ENCODE data around the gene FOXA2. TPM values are rescaled to one million over a fixed set of nuclear protein-coding genes. Genes with fewer than 3 reads are reported as not detected.
"Not testable (repeated sequence)": the region's sequence is repeated elsewhere in the genome, so short reads cannot be mapped to it uniquely, and the experiment has no call there.

Gene FOXA2
- total RNA-seq, 2 donors from 2014 or later: 86.7 to 123 TPM

- no peak for DNase-seq
- Mint-ChIP-seq H3K9me3 (peaks cover 10% of the 10 kb centered on the region), H3K27me3 (ENCODE audit: insufficient read depth) (peaks cover 44% of the 10 kb centered on the region), H3K27ac (peak overlapping the region; percentile 19), H3K4me3 (no peak overlapping the region), H3K36me3 (ENCODE audit: low read depth) (peaks cover 4% of the 10 kb centered on the region), H3K4me1 (peaks cover 41% of the 10 kb centered on the region)
- no peak overlapping the region for H3K27ac ChIP-seq (ENCODE audit: low read depth, low read length)
- H3K27me3 ChIP-seq (ENCODE audit: control insufficient read depth, insufficient read depth, low read length, poor library complexity, severe bottlenecking): peaks cover 32% of the 10 kb centered on the region
- 66 to 74% methylated on average over 6 to 8 of the region's 8 CpGs for WGBS, 2 experiments (ENCODE audit: insufficient coverage in 1 of 2, insufficient read length in 1 of 2)
- no peak overlapping the region for H3K9ac ChIP-seq (ENCODE audit: extremely low read depth, low read length, poor library complexity, severe bottlenecking)
- TF ChIP-seq, protein P1, sequence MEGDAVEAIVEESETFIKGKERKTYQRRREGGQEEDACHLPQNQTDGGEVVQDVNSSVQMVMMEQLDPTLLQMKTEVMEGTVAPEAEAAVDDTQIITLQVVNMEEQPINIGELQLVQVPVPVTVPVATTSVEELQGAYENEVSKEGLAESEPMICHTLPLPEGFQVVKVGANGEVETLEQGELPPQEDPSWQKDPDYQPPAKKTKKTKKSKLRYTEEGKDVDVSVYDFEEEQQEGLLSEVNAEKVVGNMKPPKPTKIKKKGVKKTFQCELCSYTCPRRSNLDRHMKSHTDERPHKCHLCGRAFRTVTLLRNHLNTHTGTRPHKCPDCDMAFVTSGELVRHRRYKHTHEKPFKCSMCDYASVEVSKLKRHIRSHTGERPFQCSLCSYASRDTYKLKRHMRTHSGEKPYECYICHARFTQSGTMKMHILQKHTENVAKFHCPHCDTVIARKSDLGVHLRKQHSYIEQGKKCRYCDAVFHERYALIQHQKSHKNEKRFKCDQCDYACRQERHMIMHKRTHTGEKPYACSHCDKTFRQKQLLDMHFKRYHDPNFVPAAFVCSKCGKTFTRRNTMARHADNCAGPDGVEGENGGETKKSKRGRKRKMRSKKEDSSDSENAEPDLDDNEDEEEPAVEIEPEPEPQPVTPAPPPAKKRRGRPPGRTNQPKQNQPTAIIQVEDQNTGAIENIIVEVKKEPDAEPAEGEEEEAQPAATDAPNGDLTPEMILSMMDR (conservative IDR thresholded peaks at IDR 0.05): no peak
- peaks cover 7% of the 10 kb centered on the region for H3K36me3 ChIP-seq (ENCODE audit: control insufficient read depth, insufficient read depth, low read length)
- no peak overlapping the region for H3K4me3 ChIP-seq (ENCODE audit: low read length)
- peaks cover 2% of the 10 kb centered on the region for H3K4me1 ChIP-seq (ENCODE audit: control insufficient read depth, insufficient read depth, low read length)
- H3K9me3 ChIP-seq (ENCODE audit: control insufficient read depth, low read length): peaks cover 11% of the 10 kb centered on the region
Measured at GRCh38 chr20:22556565-22557056, 27.8 kb downstream of the FOXA2 start.

DNA sequence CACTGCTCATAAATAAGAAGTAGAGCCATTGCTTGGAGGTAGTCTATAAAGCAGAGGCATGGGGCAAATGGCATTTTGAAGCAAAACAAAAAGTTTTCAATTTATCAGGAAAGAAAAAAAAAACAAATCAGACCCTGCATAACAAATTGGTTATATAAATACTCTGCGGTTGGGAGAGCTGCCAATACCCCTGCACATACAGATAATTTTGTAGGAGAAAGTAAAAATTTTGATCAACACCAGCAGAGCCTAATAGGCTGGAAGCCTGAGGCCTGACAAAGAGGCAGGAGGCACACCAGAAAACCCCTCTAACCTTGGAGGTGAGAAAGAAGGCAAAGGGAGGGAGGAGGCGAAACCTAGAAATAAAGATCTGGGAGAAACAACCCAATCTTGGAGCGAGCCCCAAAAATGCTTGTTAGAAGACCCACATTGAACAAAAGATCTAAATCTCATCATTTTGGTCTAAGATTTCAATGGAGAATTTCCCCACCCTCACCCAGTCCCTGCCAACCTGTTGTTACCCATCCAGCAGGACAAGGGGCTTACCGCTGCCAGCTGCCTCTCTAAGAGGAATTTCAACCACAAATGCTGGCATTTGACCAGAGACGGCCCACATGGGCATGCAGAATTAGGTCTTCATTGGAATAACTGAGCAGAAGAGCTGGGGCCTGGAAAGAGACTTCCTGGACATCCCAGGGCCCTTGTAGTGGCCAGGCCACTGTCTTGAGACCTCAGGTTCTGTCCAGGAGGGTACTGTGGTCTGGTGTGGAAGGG is 28.4 kb downstream of the FOXA2 start:
- H3K36me3 Mint-ChIP-seq (ENCODE audit: low read depth): peaks cover 4% of the 10 kb centered on the region
- Histone ChIP-seq H3K27me3 (ENCODE audit: control insufficient read depth, insufficient read depth, low read length, poor library complexity, severe bottlenecking) (peaks cover 25% of the 10 kb centered on the region), H3K36me3 (ENCODE audit: control insufficient read depth, insufficient read depth, low read length) (peaks cover 6% of the 10 kb centered on the region), H3K4me1 (ENCODE audit: control insufficient read depth, insufficient read depth, low read length) (peaks cover 2% of the 10 kb centered on the region), H3K9ac (ENCODE audit: extremely low read depth, low read length, poor library complexity, severe bottlenecking) (no peak overlapping the region), H3K4me3 (ENCODE audit: low read length) (no peak overlapping the region), H3K9me3 (ENCODE audit: control insufficient read depth, low read length) (peaks cover 11% of the 10 kb centered on the region), H3K27ac (ENCODE audit: low read depth, low read length) (no peak overlapping the region)
- TF ChIP-seq, protein P1 (conservative IDR thresholded peaks at IDR 0.05): no peak
- DNase-seq: no peak
- 88 to 90% methylated on average over 2 to 5 of the region's 5 CpGs for WGBS, 2 experiments (ENCODE audit: insufficient coverage in 1 of 2, insufficient read length in 1 of 2)
- no peak overlapping the region for H3K4me3 Mint-ChIP-seq
- H3K4me1 Mint-ChIP-seq: peaks cover 38% of the 10 kb centered on the region
- peaks cover 10% of the 10 kb centered on the region for H3K9me3 Mint-ChIP-seq
- H3K27ac Mint-ChIP-seq: peak overlapping the region; percentile 19
- H3K27me3 Mint-ChIP-seq (ENCODE audit: insufficient read depth): peaks cover 39% of the 10 kb centered on the region

GRCh38 chr20:22554391-22554790 is 30.0 kb downstream of the FOXA2 start:
- Histone ChIP-seq H3K4me3 (ENCODE audit: low read length) (no peak overlapping the region), H3K9me3 (ENCODE audit: control insufficient read depth, low read length) (peaks cover 17% of the 10 kb centered on the region), H3K27ac (ENCODE audit: low read depth, low read length) (no peak overlapping the region), H3K9ac (ENCODE audit: extremely low read depth, low read length, poor library complexity, severe bottlenecking) (no peak overlapping the region), H3K27me3 (ENCODE audit: control insufficient read depth, insufficient read depth, low read length, poor library complexity, severe bottlenecking) (peaks cover 10% of the 10 kb centered on the region), H3K36me3 (ENCODE audit: control insufficient read depth, insufficient read depth, low read length) (no peaks in the 10 kb centered on the region), H3K4me1 (ENCODE audit: control insufficient read depth, insufficient read depth, low read length) (peaks cover 3% of the 10 kb centered on the region)
- no peak overlapping the region for H3K4me3 Mint-ChIP-seq
- H3K9me3 Mint-ChIP-seq: peaks cover 18% of the 10 kb centered on the region
- WGBS, 2 experiments (ENCODE audit: insufficient coverage in 1 of 2, insufficient read length in 1 of 2): 95% methylated on average over 2 of the region's 2 CpGs; no CpG with 5 or more reads in 1 of the 2 experiments
- peaks cover 41% of the 10 kb centered on the region for H3K4me1 Mint-ChIP-seq
- TF ChIP-seq, protein P1 (conservative IDR thresholded peaks at IDR 0.05): no peak
- no peak overlapping the region for H3K27ac Mint-ChIP-seq
- no peaks in the 10 kb centered on the region for H3K36me3 Mint-ChIP-seq (ENCODE audit: low read depth)
- no peak for DNase-seq
- H3K27me3 Mint-ChIP-seq (ENCODE audit: insufficient read depth): peaks cover 25% of the 10 kb centered on the region

DNA sequence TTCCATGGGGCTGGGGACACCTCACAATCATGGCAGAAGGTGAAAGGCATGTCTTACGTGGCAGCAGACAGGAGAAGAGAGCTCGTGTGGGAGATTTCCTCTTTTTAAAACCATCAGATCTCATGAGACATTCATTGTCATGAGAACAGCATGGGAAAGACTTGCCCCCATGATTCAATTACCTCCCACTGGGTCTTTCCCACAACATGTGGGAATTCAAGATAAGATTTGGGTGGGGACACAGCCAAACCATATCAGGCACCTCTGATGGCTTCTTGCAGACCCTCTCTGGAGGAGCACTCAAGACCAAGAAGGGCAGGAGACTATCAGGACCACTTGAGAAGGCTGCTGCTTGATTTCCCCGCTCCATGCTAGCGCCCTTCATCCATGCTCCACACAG is 33.9 kb downstream of the FOXA2 start:
- H3K9me3 Mint-ChIP-seq: peaks cover 29% of the 10 kb centered on the region
- not testable (repeated sequence) for H3K27ac ChIP-seq (ENCODE audit: low read depth, low read length); H3K4me3 Mint-ChIP-seq; H3K4me3 ChIP-seq (ENCODE audit: low read length); H3K36me3 ChIP-seq (ENCODE audit: control insufficient read depth, insufficient read depth, low read length); H3K27ac Mint-ChIP-seq; H3K9ac ChIP-seq (ENCODE audit: extremely low read depth, low read length, poor library complexity, severe bottlenecking); H3K36me3 Mint-ChIP-seq (ENCODE audit: low read depth); DNase-seq; H3K27me3 ChIP-seq (ENCODE audit: control insufficient read depth, insufficient read depth, low read length, poor library complexity, severe bottlenecking); H3K4me1 ChIP-seq (ENCODE audit: control insufficient read depth, insufficient read depth, low read length); H3K27me3 Mint-ChIP-seq (ENCODE audit: insufficient read depth)
- WGBS, 2 experiments (ENCODE audit: insufficient coverage in 1 of 2, insufficient read length in 1 of 2): 88 to 90% methylated on average over 3 to 4 of the region's 4 CpGs
- H3K9me3 ChIP-seq (ENCODE audit: control insufficient read depth, low read length): peaks cover 30% of the 10 kb centered on the region
- H3K4me1 Mint-ChIP-seq: peaks cover 31% of the 10 kb centered on the region
